Endothelial cell of umbilical vein (primary cell): Measurements from ENCODE around the gene CTNS. TPM values are rescaled to one million over a fixed set of nuclear protein-coding genes. Genes with fewer than 3 reads are reported as not detected.

Source experiments
- BruUV-seq: library from RNA; stranded (reverse); fragments of 400-500 nt; replicated peaks from 2 replicates; lab custom pipeline; 2021; lab: Mats Ljungman, UMichigan
- CTCF ChIA-PET: fragments of 300-600, 350-600 bp; sonication (Branson Sonifier 250); formaldehyde crosslinking; loops from one replicate; lab custom pipeline; 2021; ENCODE audit warnings: antibody characterized with exemption, inconsistent platforms; lab: Charles Lee
- POLR2A ChIA-PET: fragments of 300-600, 350-600 bp; sonication (Branson Sonifier 250); formaldehyde crosslinking; loops from one replicate; lab custom pipeline; 2021; ENCODE audit warnings: antibody characterized with exemption, inconsistent platforms; lab: Charles Lee
- DNase-seq: peaks from one replicate; pipeline ENCODE4 v3.0.0-alpha.2; 2011; ENCODE audit warnings: low read depth, low spot score
- FAIRE-seq: peaks from 2 replicates; lab custom pipeline; 2011; peaks lifted over from hg19 to GRCh38; lab: Jason Lieb, UNC
- H2AFZ ChIP-seq: 2 replicates; pipeline ENCODE4 v1.6.0; 2012; ENCODE audit warnings: low read depth, low read length, control low read depth, inconsistent platforms
- H3K27ac ChIP-seq: 2 replicates; pipeline ENCODE4 v1.5.1; 2011; ENCODE audit warnings: low read depth, mild to moderate bottlenecking, control low read depth, low read length, moderate library complexity; ENCODE audit not compliant: insufficient read depth
- H3K27me3 ChIP-seq, 2 experiments: 2 replicates each; pipeline versions ENCODE4 v1.6.0 to v1.6.1; 2011; ENCODE audit warnings: low read length in 2 of 2, mixed read lengths in 1 of 2; ENCODE audit not compliant: control insufficient read depth in 2 of 2, insufficient read depth in 2 of 2
- H3K36me3 ChIP-seq, 2 experiments: 2 replicates in 1 of 2; 3 replicates in 1 of 2; pipeline ENCODE4 v1.5.1; 2011; ENCODE audit warnings: low read length in 2 of 2, mild to moderate bottlenecking in 1 of 2, moderate library complexity in 1 of 2; ENCODE audit not compliant: control insufficient read depth in 2 of 2, insufficient read depth in 2 of 2; ENCODE audit errors: extremely low read depth in 1 of 2
- H3K4me1 ChIP-seq: 3 replicates; pipeline ENCODE4 v1.5.1; 2011; ENCODE audit warnings: mild to moderate bottlenecking, low read length; ENCODE audit not compliant: control insufficient read depth, insufficient read depth; ENCODE audit errors: extremely low read depth
- H3K4me2 ChIP-seq: 2 replicates; pipeline ENCODE4 v1.6.1; 2011; ENCODE audit warnings: low read length, control low read depth, mixed read lengths; ENCODE audit not compliant: insufficient read depth
- H3K4me3 ChIP-seq, 3 experiments: fragments of 200-600 bp in 1 of 3; sonication (generic), shearing (Covaris generic) in 1 of 3; replicated peaks in 1 of 3; 2 replicates each; pipeline ENCODE4 v1.5.1; 2011 to 2016; ENCODE audit warnings: control low read depth in 3 of 3, low read length in 3 of 3, mild to moderate bottlenecking in 2 of 3, inconsistent platforms in 1 of 3, low read depth in 1 of 3, moderate library complexity in 1 of 3; ENCODE audit not compliant: insufficient read depth in 1 of 3
- H3K79me2 ChIP-seq: 2 replicates; pipeline ENCODE4 v1.6.0; 2012; ENCODE audit warnings: low read length, inconsistent platforms; ENCODE audit not compliant: control insufficient read depth, insufficient read depth
- H3K9ac ChIP-seq: replicated peaks from 2 replicates; pipeline ENCODE3; 2011; ENCODE audit warnings: low read length, control low read depth; ENCODE audit not compliant: insufficient read depth; ENCODE audit errors: extremely low read depth
- H3K9me1 ChIP-seq: replicated peaks from 3 replicates; pipeline ENCODE4 v1.6.0; 2011; ENCODE audit warnings: mild to moderate bottlenecking, low read length; ENCODE audit not compliant: control insufficient read depth, insufficient read depth; ENCODE audit errors: extremely low read depth
- H3K9me3 ChIP-seq: replicated peaks from 2 replicates; pipeline ENCODE4 v1.5.1; 2012; ENCODE audit warnings: low read length, inconsistent platforms; ENCODE audit not compliant: control insufficient read depth, insufficient read depth
- H4K20me1 ChIP-seq: replicated peaks from 2 replicates; pipeline ENCODE3; 2011; ENCODE audit warnings: mild to moderate bottlenecking, low read length; ENCODE audit not compliant: control insufficient read depth, insufficient read depth; ENCODE audit errors: extremely low read depth
- FOS ChIP-seq: IDR thresholded peaks from 2 replicates; pipeline ENCODE4 v1.6.1; 2011; ENCODE audit warnings: mild to moderate bottlenecking, low read length, moderate library complexity, borderline replicate concordance; ENCODE audit not compliant: insufficient read depth
- GATA2 ChIP-seq: IDR thresholded peaks from 2 replicates; pipeline ENCODE4 v1.7.0; 2011; ENCODE audit warnings: low read depth, mild to moderate bottlenecking, moderate library complexity, mixed read lengths, low read length; ENCODE audit not compliant: insufficient read length, insufficient read depth
- JUN ChIP-seq: IDR thresholded peaks from 2 replicates; pipeline ENCODE4 v1.6.1; 2011; ENCODE audit warnings: borderline replicate concordance, low read depth; ENCODE audit not compliant: insufficient read length, insufficient read depth
- MAX ChIP-seq: IDR thresholded peaks from 2 replicates; pipeline ENCODE4 v1.6.1; 2011; ENCODE audit not compliant: insufficient read depth, insufficient read length
- MYC ChIP-seq: IDR thresholded peaks from one replicate; pipeline ENCODE4 v1.6.1; 2011; ENCODE audit warnings: mild to moderate bottlenecking, low read depth, low read length
- POLR2A ChIP-seq: IDR thresholded peaks from 2 replicates; pipeline ENCODE4 v1.6.1; 2012; ENCODE audit warnings: low read depth, mild to moderate bottlenecking, control low read depth, low read length
- POLR2AphosphoS5 ChIP-seq: IDR thresholded peaks from 2 replicates; pipeline ENCODE4 v1.6.1; 2012; ENCODE audit warnings: low read depth, mild to moderate bottlenecking, control low read depth, low read length, moderate library complexity; ENCODE audit not compliant: insufficient read depth
- dilution Hi-C: fragments of 300-500 bp; cut with MboI; formaldehyde crosslinking; loops from one replicate; pipeline ENCODE4 v1.15.0; 2019; ENCODE audit warnings: low sequenced_read_pairs; ENCODE audit not compliant: extremely low pct_ligation_motif_present
- intact Hi-C: fragments of 100-400 bp; cut with micrococcal nuclease; formaldehyde crosslinking; loops from one replicate; pipeline ENCODE4 v1.10.0; 2022
- polyA plus RNA-seq, 4 experiments: library from polyadenylated mRNA; depleted of rRNA in 3 of 4; stranded (reverse) in 3 of 4; unstranded in 1 of 4; fragments of >200 nt; gene quantifications; 2 replicates each; pipeline versions ENCODE4 v1.2.1 to v1.2.3, GENCODE V29; 2011 to 2012; ENCODE audit warnings: missing spikeins in 1 of 4
- total RNA-seq: library from RNA; stranded (reverse); gene quantifications from 2 replicates; pipeline ENCODE4 v1.2.3, GENCODE V29; 2021

The CTNS gene
- total and polyA plus RNA-seq, 2 donors (not counting 3 experiments of a cell fraction or from before 2014, with no cell fraction given) = 17.9 to 25.9 TPM

- Histone ChIP-seq H3K9ac (no peak overlapping the region), H3K4me2 (no peak overlapping the region)
Measured at GRCh38 chr17:3658784-3659449, 22.4 kb downstream of the CTNS start.

GRCh38 chr17:3659541-3660111 is 23.1 kb downstream of the CTNS start:
- H2AFZ ChIP-seq = no peak overlapping the region
- H3K9ac ChIP-seq = no peak overlapping the region
- ChIA-PET POLR2A (interaction anchor here (4.2 kb wide), 1 partner anchor 8 kb away, joined by 17 read pairs; the partner anchor contains the start of genes EMC6 and TAX1BP3), CTCF (no interaction called here)
- FAIRE-seq (peak; percentile 67), DNase-seq (no peak)
- H3K4me1 ChIP-seq = peaks cover 6% of the 10 kb centered on the region
- H4K20me1 ChIP-seq = no peaks in the 10 kb centered on the region
- H3K4me3 ChIP-seq = no peak overlapping the region
- no peaks in the 10 kb centered on the region for H3K9me1 ChIP-seq
- TF ChIP-seq POLR2AphosphoS5 (peak; percentile 65), POLR2A (peak; percentile 34), JUN (no peak), GATA2 (no peak), FOS (peak; percentile 38)
- H3K36me3 ChIP-seq = peaks cover 0 to 21% of the 10 kb centered on the region in 2 experiments
- H3K27me3 ChIP-seq = no peaks in the 10 kb centered on the region
- peaks cover 3% of the 10 kb centered on the region for H3K79me2 ChIP-seq
- dilution Hi-C loops = no loop called here
- no peak overlapping the region for H3K4me2 ChIP-seq
- H3K9me3 ChIP-seq = no peaks in the 10 kb centered on the region
- intact Hi-C loops = no loop called here
- H3K27ac ChIP-seq = no peak overlapping the region
- no TSS peak for BruUV-seq

More at GRCh38 chr17:3658784-3659449, 22.4 kb downstream of the CTNS start:
- peaks cover 6% of the 10 kb centered on the region for H3K4me1 ChIP-seq
- dilution Hi-C loops (no loop called here), intact Hi-C loops (no loop called here)
- POLR2A ChIA-PET = interaction anchor here (4.2 kb wide), 1 partner anchor 9 kb away, joined by 17 read pairs; the partner anchor contains the start of genes EMC6 and TAX1BP3
- no peak overlapping the region for H3K4me3 ChIP-seq
- BruUV-seq = no TSS peak
- FAIRE-seq (no peak), DNase-seq (no peak)
- no peak for TF ChIP-seq GATA2
- no peak for TF ChIP-seq FOS
- TF ChIP-seq JUN = no peak
- no peak for TF ChIP-seq MYC
- TF ChIP-seq POLR2A = no peak
- no peak for TF ChIP-seq MAX
- no peak overlapping the region for H3K27ac ChIP-seq
- no peaks in the 10 kb centered on the region for H3K9me3 ChIP-seq
- no peaks in the 10 kb centered on the region for H3K79me2 ChIP-seq
- no peaks in the 10 kb centered on the region for H3K9me1 ChIP-seq
- no peaks in the 10 kb centered on the region for H3K27me3 ChIP-seq
- peaks cover 0 to 14% of the 10 kb centered on the region in 2 experiments for H3K36me3 ChIP-seq
- H2AFZ ChIP-seq = no peak overlapping the region
- no peaks in the 10 kb centered on the region for H4K20me1 ChIP-seq
- CTCF ChIA-PET = no interaction called here
